ENCODE measurements around the gene PSMD1.

PSMD1 gene

GRCh38 chr2:231049286-231050017 lies 7.2 kb upstream of the PSMD1 start:
- DNase-seq (ENCODE audit: low read depth) = no peak

GRCh38 chr2:231050018-231050901 lies 6.4 kb upstream of the PSMD1 start:
- DNase-seq (ENCODE audit: low read depth) = no peak
- no peak overlapping the region for H3K4me3 ChIP-seq (ENCODE audit: low read length)
- TF ChIP-seq CTCF (conservative IDR thresholded peaks at IDR 0.05; ENCODE audit: low read depth, low read length) = no peak

More at GRCh38 chr2:231049286-231050017, 7.2 kb upstream of the PSMD1 start:
- no peak overlapping the region for H3K4me3 ChIP-seq (ENCODE audit: low read length)
- TF ChIP-seq CTCF (conservative IDR thresholded peaks at IDR 0.05; ENCODE audit: low read depth, low read length) = no peak

- DNase-seq (ENCODE audit: low read depth) = no peak
- TF ChIP-seq CTCF (conservative IDR thresholded peaks at IDR 0.05; ENCODE audit: low read depth, low read length) = no peak
- H3K4me3 ChIP-seq (ENCODE audit: low read length) = no peak overlapping the region
Measured at GRCh38 chr2:231051116-231051515, 5.6 kb upstream of the PSMD1 start.

- peak; percentile 25 for DNase-seq (ENCODE audit: low read depth)
- TF ChIP-seq CTCF (conservative IDR thresholded peaks at IDR 0.05; ENCODE audit: low read depth, low read length) = peak; percentile 92
- H3K4me3 ChIP-seq (ENCODE audit: low read length) = peak overlapping the region; percentile 57
Measured at GRCh38 chr2:231052494-231053451, 3.9 kb upstream of the PSMD1 start.

- H3K4me3 ChIP-seq (ENCODE audit: low read length) = no peak overlapping the region
- no peak for TF ChIP-seq CTCF (conservative IDR thresholded peaks at IDR 0.05; ENCODE audit: low read depth, low read length)
- DNase-seq (ENCODE audit: low read depth) = no peak
Measured at GRCh38 chr2:231053846-231054245, 2.8 kb upstream of the PSMD1 start.

- DNase-seq (ENCODE audit: low read depth) = peak; percentile 18
- TF ChIP-seq CTCF (conservative IDR thresholded peaks at IDR 0.05; ENCODE audit: low read depth, low read length) = no peak
Measured at GRCh38 chr2:231057590-231057989, 923 bp downstream of the PSMD1 start.

More at GRCh38 chr2:231057590-231057989, 923 bp downstream of the PSMD1 start:
- H3K4me3 ChIP-seq (ENCODE audit: low read length) = peak overlapping the region; percentile 97

All from retinal pigment epithelial cell (primary cell).